Motor neuron (in vitro differentiated cells): ENCODE data around the gene NSD1. TPM values are rescaled to one million over a fixed set of nuclear protein-coding genes. Genes with fewer than 3 reads are reported as not detected.

Experiments
- ATAC-seq, 8 experiments: fragments of 200-7000 bp; cut with Tn5 transposase; replicated peaks in 6 of 8; 2 replicates each; pipeline ENCODE4 v1.8.0; 2021; ENCODE audit warnings: mild to moderate bottlenecking in 8 of 8, moderate library complexity in 8 of 8
- H3K27ac ChIP-seq, 2 donors: fragments of 250-450 bp; sonication (Bioruptor Pico); 2 replicates each; pipeline ENCODE4 v1.9.0; 2021; ENCODE audit warnings: antibody characterized with exemption in 2 of 2, mild to moderate bottlenecking in 2 of 2, moderate library complexity in 1 of 2
- H3K4me1 ChIP-seq, 2 donors: fragments of 250-450 bp; sonication (Bioruptor Pico); replicated peaks in 1 of 2; 2 replicates each; pipeline ENCODE4 v1.6.1; 2021; ENCODE audit warnings: antibody characterized with exemption in 2 of 2, mild to moderate bottlenecking in 2 of 2, moderate library complexity in 1 of 2
- H3K4me3 ChIP-seq, 5 donors: fragments of 250-450 bp; sonication (Bioruptor Pico); 2 replicates each; pipeline ENCODE4 v1.9.0; 2021; ENCODE audit warnings: antibody characterized with exemption in 5 of 5, mild to moderate bottlenecking in 5 of 5, moderate library complexity in 4 of 5
- WGBS, 10 experiments: fragments of 450-650 bp; shearing (Covaris generic); methylation state at CpG; one replicate each; pipeline ENCODE4 v1.0.0; 2022; 5-methylcytosine and 5-hydroxymethylcytosine counted together
- in situ Hi-C, 9 experiments: fragments of 400-800 bp; cut with MboI; loops; one replicate each; pipeline ENCODE4 v1.15.0; 2021; ENCODE audit warnings: low sequenced_read_pairs in 9 of 9, low pct_unique_long_range_greater_than_20kb in 2 of 9; ENCODE audit not compliant: unreplicated experiment in 9 of 9
- total RNA-seq, 8 experiments: library from RNA; unstranded; fragments of 300-600 nt; gene quantifications; 2 replicates each; pipeline versions ENCODE4 v1.2.3 to v1.2.4, GENCODE V29; 2022

NSD1 gene
- total RNA-seq, 8 experiments from 2014 or later, result 23.9 to 91.7 (median 32.6) TPM

- no peak for ATAC-seq
- Histone ChIP-seq H3K4me3 (no peak overlapping the region), H3K4me1 (no peaks in the 10 kb centered on the region), H3K27ac (no peak overlapping the region)
- in situ Hi-C loops, result loop anchor here in 5 of 9 experiments (25.0 kb wide), 2 partner anchors 165 to 460 kb away; no protein-coding TSS in a partner anchor
- 80 to 100% (median 91%) methylated on average over 1 to 5 of the region's 5 CpGs; no CpG with 5 or more reads in 1 of the 10 experiments for WGBS, 10 experiments
These were observed 11.0 kb upstream of the NSD1 start for GRCh38 chr5:177122566-177122965.

- no peak for ATAC-seq
- H3K4me1 ChIP-seq, result no peaks in the 10 kb centered on the region
- WGBS, 10 experiments, result 73 to 95% (median 91%) methylated on average over 6 to 14 of the region's 15 CpGs; no CpG with 5 or more reads in 1 of the 10 experiments
- no peak overlapping the region for H3K27ac ChIP-seq
- in situ Hi-C loops, result loop anchor here in 5 of 9 experiments (25.0 kb wide), 2 partner anchors 163 to 462 kb away; no protein-coding TSS in a partner anchor
- no peak overlapping the region for H3K4me3 ChIP-seq
These were observed 9.6 kb upstream of the NSD1 start for GRCh38 chr5:177123789-177124485.

GRCh38 chr5:177124486-177124991 lies 9.0 kb upstream of the NSD1 start:
- in situ Hi-C loops, result loop anchor here in 5 of 9 experiments (25.0 kb wide), 2 partner anchors 163 to 462 kb away; no protein-coding TSS in a partner anchor
- 0 to 100% (median 60%) methylated on average over 1 to 2 of the region's 4 CpGs; no CpG with 5 or more reads in 6 of the 10 experiments for WGBS, 10 experiments
- Histone ChIP-seq H3K27ac (no peak overlapping the region), H3K4me1 (no peaks in the 10 kb centered on the region), H3K4me3 (no peak overlapping the region)
- no peak for ATAC-seq

GRCh38 chr5:177126771-177127170 lies 6.8 kb upstream of the NSD1 start:
- 33 to 86% (median 78%) methylated on average over 1 of the region's 1 CpG; no CpG with 5 or more reads in 7 of the 10 experiments for WGBS, 10 experiments
- no peak for ATAC-seq
- in situ Hi-C loops, result no loop called here
- Histone ChIP-seq H3K4me3 (no peak overlapping the region), H3K27ac (no peak overlapping the region), H3K4me1 (no peaks in the 10 kb centered on the region)

- in situ Hi-C loops, result no loop called here
- Histone ChIP-seq H3K4me1 (peaks cover 5% of the 10 kb centered on the region in 2 donors), H3K4me3 (no peak overlapping the region), H3K27ac (no peak overlapping the region)
- no peak for ATAC-seq
- 20 to 95% (median 78%) methylated on average over 1 to 4 of the region's 4 CpGs; no CpG with 5 or more reads in 4 of the 10 experiments for WGBS, 10 experiments
These were observed 5.0 kb upstream of the NSD1 start for GRCh38 chr5:177128551-177128981.

GRCh38 chr5:177130211-177131018 lies 3.2 kb upstream of the NSD1 start:
- in situ Hi-C loops, result no loop called here
- WGBS, 10 experiments, result 50 to 100% (median 86%) methylated on average over 1 to 3 of the region's 5 CpGs; no CpG with 5 or more reads in 2 of the 10 experiments
- Histone ChIP-seq H3K4me1 (peaks cover 13 to 14% of the 10 kb centered on the region in 2 donors), H3K27ac (no peak overlapping the region), H3K4me3 (no peak overlapping the region)
- no peak for ATAC-seq

GRCh38 chr5:177131019-177131320 lies 2.6 kb upstream of the NSD1 start:
- WGBS, 10 experiments, result 20 to 100% (median 57%) methylated on average over 1 to 2 of the region's 2 CpGs; no CpG with 5 or more reads in 5 of the 10 experiments
- no peak for ATAC-seq
- Histone ChIP-seq H3K4me3 (no peak overlapping the region), H3K4me1 (peaks cover 19% of the 10 kb centered on the region in 2 donors), H3K27ac (no peak overlapping the region)
- in situ Hi-C loops, result no loop called here

- in situ Hi-C loops, result no loop called here
- ATAC-seq, result peak in 1 of 8 experiments; percentile 2
- 68 to 92% (median 90%) methylated on average over 2 to 5 of the region's 31 CpGs; no CpG with 5 or more reads in 7 of the 10 experiments for WGBS, 10 experiments
- Histone ChIP-seq H3K4me1 (peaks cover 24 to 25% of the 10 kb centered on the region in 2 donors), H3K27ac (no peak overlapping the region), H3K4me3 (no peak overlapping the region)
These were observed 2.0 kb upstream of the NSD1 start for GRCh38 chr5:177131352-177132135.

- no CpG with 5 or more reads among the region's 100 CpGs for WGBS, 10 experiments
- in situ Hi-C loops, result no loop called here
- peaks cover 33 to 34% of the 10 kb centered on the region in 2 donors for H3K4me1 ChIP-seq
- H3K4me3 ChIP-seq, result no peak overlapping the region
- ATAC-seq, result peak; percentile 3 to 25 (median 15)
- peak overlapping the region in 1 of 2 donors; percentile 17 for H3K27ac ChIP-seq
These were observed 1.2 kb upstream of the NSD1 start for GRCh38 chr5:177132136-177133095.

- peak; percentile 8 to 75 (median 55) for ATAC-seq
- WGBS, 10 experiments, result 0% methylated on average over 1 of the region's 83 CpGs; no CpG with 5 or more reads in 9 of the 10 experiments
- peak overlapping the region; percentile 69 to 82 for H3K27ac ChIP-seq
These were observed 502 bp downstream of the NSD1 start for GRCh38 chr5:177133853-177134696.

GRCh38 chr5:177134697-177135225 lies 1.2 kb downstream of the NSD1 start:
- peak overlapping the region; percentile 37 to 57 (median 55) for H3K4me3 ChIP-seq
- WGBS, 10 experiments, result 0 to 100% (median 14%) methylated on average over 1 to 9 of the region's 13 CpGs; no CpG with 5 or more reads in 1 of the 10 experiments
- no peak for ATAC-seq
- H3K4me1 ChIP-seq, result peaks cover 33 to 37% of the 10 kb centered on the region in 2 donors
- H3K27ac ChIP-seq, result peak overlapping the region; percentile 69 to 82
- in situ Hi-C loops, result no loop called here

More at GRCh38 chr5:177133853-177134696, 502 bp downstream of the NSD1 start:
- peak overlapping the region; percentile 37 to 57 (median 55) for H3K4me3 ChIP-seq
- peaks cover 33 to 37% of the 10 kb centered on the region in 2 donors for H3K4me1 ChIP-seq
- in situ Hi-C loops, result no loop called here
